Muscle layer of colon (tissue), 2 donors: Measurements from ENCODE around the gene UXT.

Experiments
- H3K27ac ChIP-seq: one replicate; pipeline ENCODE4 v1.7.0; 2013; ENCODE audit warnings: low read depth, mild to moderate bottlenecking, low read length, moderate library complexity
- H3K27me3 ChIP-seq, 2 donors: one replicate each; pipeline ENCODE4 v1.7.0; 2013; ENCODE audit warnings: low read length in 2 of 2, mild to moderate bottlenecking in 2 of 2; ENCODE audit not compliant: insufficient read depth in 2 of 2, control insufficient read depth in 1 of 2
- H3K36me3 ChIP-seq: one replicate; pipeline ENCODE4 v1.7.0; 2013; ENCODE audit warnings: mild to moderate bottlenecking, low read length; ENCODE audit not compliant: insufficient read depth
- H3K4me1 ChIP-seq: one replicate; pipeline ENCODE4 v1.7.0; 2013; ENCODE audit warnings: mild to moderate bottlenecking, low read length; ENCODE audit not compliant: insufficient read depth
- H3K4me3 ChIP-seq, 2 donors: one replicate each; pipeline ENCODE4 v1.7.0; 2013; ENCODE audit warnings: low read length in 2 of 2, low read depth in 1 of 2, mild to moderate bottlenecking in 1 of 2, moderate library complexity in 1 of 2
- H3K9ac ChIP-seq: one replicate; pipeline ENCODE4 v1.7.0; 2013; ENCODE audit warnings: low read length
- H3K9me3 ChIP-seq: one replicate; pipeline ENCODE4 v1.7.0; 2013; ENCODE audit warnings: mild to moderate bottlenecking, low read length
- donor health status: abdominal sarcoma.
- donor health status: Adenocarcinoma of cecum.

UXT gene

DNA sequence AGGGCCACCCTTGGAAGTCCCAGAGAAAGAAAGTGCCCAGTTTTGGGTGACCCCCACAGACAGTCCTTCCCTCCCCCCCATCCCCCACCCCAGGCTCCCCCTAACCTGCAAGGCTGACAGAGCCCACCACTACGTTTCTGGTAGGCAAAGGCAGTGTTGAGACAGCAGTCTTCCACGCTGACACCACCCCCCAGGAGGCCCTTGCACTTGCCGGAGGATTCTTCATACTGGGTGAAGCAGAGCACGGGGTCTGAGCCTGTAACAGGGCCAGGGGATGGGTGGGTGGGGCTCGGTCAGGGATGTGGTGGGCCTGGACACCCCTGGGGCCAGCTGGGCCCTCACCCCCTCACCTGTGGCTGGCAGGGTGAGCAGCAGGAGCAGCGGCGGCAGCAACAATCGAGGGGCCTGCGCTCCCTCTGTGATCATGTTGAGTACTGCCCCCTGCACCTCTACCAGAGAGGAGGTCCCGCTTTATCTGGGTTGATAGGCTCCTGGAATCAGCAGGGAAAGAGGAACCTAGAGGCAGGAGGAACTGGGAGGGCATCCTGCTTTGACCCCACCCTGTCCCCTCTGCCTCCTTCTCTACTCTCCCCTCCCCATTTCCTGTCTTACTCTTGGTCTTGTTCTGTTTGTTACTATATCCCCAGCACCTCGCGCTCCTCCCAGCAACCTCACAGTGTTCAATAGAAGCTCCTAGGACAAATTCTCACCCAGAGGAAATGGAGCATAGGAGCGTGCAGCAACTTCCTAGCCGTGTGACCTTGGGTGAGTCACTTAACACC is 29.4 kb downstream of the UXT start, which contains the start of gene CFP:
CFP (minus strand) TSS at position 512 of the 782 bp plus-strand sequence; CDS start at position 426, 86 bp downstream.
- Histone ChIP-seq H3K4me3 (no peak within 1 kb of the TSS), H3K27me3 (peaks cover 0 to 5% of the 10 kb centered on the region in 2 donors), H3K9me3 (no peaks in the 10 kb centered on the region), H3K27ac (no peak within 1 kb of the TSS), H3K9ac (no peak within 1 kb of the TSS), H3K36me3 (no peaks in the 10 kb centered on the region), H3K4me1 (no peaks in the 10 kb centered on the region)

DNA sequence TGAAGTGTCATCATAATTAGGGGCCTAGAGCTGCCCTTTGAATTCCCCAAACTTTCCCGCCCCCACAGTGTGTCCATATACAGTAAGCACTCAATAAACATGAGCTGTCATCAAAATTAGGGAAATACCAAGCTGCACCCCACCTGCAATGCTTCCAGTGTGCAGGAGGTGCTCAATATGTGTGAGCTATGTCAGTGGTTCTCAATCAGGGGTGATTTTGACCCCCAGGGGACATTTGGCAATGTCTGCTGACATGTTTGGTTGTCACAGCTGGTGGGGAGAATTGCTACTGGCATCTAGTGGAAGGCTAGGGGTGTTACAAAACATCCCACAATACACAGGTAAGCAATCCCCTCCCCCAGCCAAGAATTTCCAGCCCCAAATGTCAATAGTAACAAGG is 30.0 kb downstream of the UXT start:
- H3K27ac ChIP-seq: no peak overlapping the region
- peaks cover 0 to 7% of the 10 kb centered on the region in 2 donors for H3K27me3 ChIP-seq
- H3K36me3 ChIP-seq: no peaks in the 10 kb centered on the region
- no peaks in the 10 kb centered on the region for H3K9me3 ChIP-seq
- H3K4me1 ChIP-seq: no peaks in the 10 kb centered on the region
- H3K9ac ChIP-seq: no peak overlapping the region
- H3K4me3 ChIP-seq: no peak overlapping the region

DNA sequence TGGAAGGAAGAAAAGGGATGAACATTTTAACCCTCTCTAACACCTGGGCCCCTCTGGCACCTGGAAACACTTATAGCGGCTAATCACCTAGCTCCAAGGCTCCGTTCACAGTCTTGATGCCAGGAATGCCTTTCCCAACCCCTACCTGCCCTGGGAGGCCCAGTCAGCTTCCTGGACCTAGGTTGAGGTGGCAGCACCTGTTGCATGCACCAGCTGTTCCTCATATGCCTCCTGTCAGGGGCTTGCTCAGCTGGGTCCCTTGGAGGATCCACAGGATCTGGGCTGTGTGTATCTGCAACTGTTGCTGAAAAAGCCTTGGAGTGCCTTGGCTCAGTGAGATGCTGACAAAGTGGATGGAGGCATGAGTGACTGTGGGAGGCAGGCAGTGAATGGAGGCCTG is 33.6 kb downstream of the UXT start:
- H3K9ac ChIP-seq: no peak overlapping the region
- no peak overlapping the region for H3K27ac ChIP-seq
- H3K4me3 ChIP-seq: no peak overlapping the region
- H3K36me3 ChIP-seq: no peaks in the 10 kb centered on the region
- peaks cover 7 to 28% of the 10 kb centered on the region in 2 donors for H3K27me3 ChIP-seq
- H3K4me1 ChIP-seq: no peaks in the 10 kb centered on the region
- H3K9me3 ChIP-seq: no peaks in the 10 kb centered on the region

DNA sequence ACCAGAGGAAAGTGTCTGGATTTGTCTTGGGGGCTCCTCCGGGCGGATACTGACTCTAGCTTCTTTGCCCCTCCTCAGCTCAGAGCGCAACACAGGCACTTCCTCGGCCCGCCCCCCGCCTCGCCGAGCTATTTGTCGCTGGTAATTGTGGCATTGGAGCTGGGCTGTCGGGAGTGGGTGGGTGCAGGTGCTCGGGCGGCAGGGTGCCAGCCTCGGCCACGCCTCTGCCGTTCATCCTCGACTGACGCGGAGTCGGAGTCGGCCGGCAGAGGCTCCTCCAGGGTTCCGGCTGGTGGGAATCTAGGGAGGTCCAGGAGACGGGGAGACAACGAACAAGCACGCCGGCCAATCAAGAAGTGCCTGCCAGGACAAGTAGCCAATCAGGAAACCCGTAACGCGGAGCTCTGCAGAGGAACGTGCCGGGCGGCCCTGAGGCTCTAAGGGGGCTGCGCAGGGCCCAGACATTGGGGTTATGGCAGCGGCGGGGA is 35.4 kb downstream of the UXT start:
- peaks cover 7 to 28% of the 10 kb centered on the region in 2 donors for H3K27me3 ChIP-seq
- no peaks in the 10 kb centered on the region for H3K9me3 ChIP-seq
- no peak overlapping the region for H3K4me3 ChIP-seq
- H3K36me3 ChIP-seq: no peaks in the 10 kb centered on the region
- H3K9ac ChIP-seq: no peak overlapping the region
- H3K4me1 ChIP-seq: no peaks in the 10 kb centered on the region
- no peak overlapping the region for H3K27ac ChIP-seq

DNA sequence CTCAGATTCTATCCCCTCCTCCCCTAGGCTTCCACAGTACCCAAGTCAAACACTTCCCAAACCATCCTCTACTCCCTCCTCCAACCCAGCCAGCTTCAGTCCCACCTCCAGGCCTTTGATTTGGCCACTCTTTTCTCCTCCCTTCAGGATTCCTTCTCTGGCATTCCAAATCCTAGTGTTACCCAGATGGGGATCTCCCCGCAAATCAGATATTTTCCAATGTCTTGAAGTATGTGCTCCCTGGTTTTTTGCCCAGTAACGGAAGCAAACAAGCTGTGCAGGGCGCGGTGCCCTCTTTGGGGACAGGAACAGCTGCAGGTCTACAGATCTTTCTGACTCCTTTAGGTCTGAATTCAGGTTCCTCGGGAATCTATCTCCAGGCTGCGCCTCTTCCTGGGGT is 37.1 kb downstream of the UXT start:
- Histone ChIP-seq H3K36me3 (no peaks in the 10 kb centered on the region), H3K9ac (no peak overlapping the region), H3K9me3 (no peaks in the 10 kb centered on the region), H3K27ac (no peak overlapping the region), H3K27me3 (peaks cover 7 to 23% of the 10 kb centered on the region in 2 donors), H3K4me1 (no peaks in the 10 kb centered on the region), H3K4me3 (no peak overlapping the region)

DNA sequence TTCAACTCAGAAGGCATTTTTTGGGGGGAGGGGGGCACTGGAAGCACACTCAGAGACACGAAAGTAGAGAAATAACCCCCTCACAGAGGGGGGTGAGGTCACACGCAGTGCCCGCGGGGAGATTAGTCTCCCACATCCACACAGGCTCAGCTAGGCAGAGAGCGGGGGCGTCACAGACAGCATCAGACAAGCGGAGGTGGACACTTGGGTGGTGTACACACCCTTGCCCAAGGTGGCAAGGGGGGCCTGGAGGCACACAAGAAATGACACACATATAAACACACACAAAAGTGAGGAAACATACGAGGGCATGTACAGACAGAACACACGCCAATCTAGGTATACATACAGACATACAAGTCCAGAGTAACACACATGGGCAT is 38.7 kb downstream of the UXT start:
- no peak overlapping the region for H3K27ac ChIP-seq
- H3K27me3 ChIP-seq: peaks cover 7 to 23% of the 10 kb centered on the region in 2 donors
- H3K9me3 ChIP-seq: no peaks in the 10 kb centered on the region
- no peaks in the 10 kb centered on the region for H3K4me1 ChIP-seq
- H3K36me3 ChIP-seq: no peaks in the 10 kb centered on the region
- H3K9ac ChIP-seq: no peak overlapping the region
- no peak overlapping the region for H3K4me3 ChIP-seq

DNA sequence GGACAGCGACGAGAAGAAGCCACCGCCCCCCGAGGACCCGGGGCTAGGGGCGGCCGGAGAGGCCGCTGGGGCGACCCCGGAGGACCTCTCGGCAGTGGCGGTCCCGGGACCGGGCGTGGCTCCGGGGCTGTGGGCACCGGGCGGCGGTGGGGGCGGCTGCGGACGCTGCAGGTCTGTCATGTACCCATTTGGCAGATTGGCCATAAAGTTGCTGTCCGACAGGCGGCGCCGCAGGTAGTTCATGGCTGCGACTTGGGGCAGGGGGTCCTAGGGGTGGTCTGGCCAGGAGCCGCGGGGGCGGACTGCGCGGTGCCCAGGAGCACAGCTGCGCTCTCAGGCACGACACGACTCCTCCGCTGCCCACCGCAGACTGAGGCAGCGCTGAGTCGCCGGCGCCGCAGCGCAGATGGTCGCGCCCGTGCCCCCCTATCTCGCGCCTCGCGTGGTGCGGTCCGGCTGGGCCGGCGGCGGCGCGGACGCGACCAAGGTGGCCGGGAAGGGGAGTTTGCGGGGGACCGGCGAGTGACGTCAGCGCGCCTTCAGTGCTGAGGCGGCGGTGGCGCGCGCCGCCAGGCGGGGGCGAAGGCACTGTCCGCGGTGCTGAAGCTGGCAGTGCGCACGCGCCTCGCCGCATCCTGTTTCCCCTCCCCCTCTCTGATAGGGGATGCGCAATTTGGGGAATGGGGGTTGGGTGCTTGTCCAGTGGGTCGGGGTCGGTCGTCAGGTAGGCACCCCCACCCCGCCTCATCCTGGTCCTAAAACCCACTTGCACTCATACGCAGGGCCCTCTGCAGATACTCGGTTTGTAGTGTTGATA is 39.3 kb downstream of the UXT start, which contains the start of gene SYN1:
SYN1 (minus strand) TSS at position 372 of the 817 bp plus-strand sequence; CDS start at position 243, 129 bp downstream.
- Histone ChIP-seq H3K4me1 (no peaks in the 10 kb centered on the region), H3K4me3 (no peak within 1 kb of the TSS), H3K27ac (no peak within 1 kb of the TSS), H3K36me3 (no peaks in the 10 kb centered on the region), H3K9me3 (no peaks in the 10 kb centered on the region), H3K9ac (no peak within 1 kb of the TSS), H3K27me3 (peaks cover 7 to 23% of the 10 kb centered on the region in 2 donors)

DNA sequence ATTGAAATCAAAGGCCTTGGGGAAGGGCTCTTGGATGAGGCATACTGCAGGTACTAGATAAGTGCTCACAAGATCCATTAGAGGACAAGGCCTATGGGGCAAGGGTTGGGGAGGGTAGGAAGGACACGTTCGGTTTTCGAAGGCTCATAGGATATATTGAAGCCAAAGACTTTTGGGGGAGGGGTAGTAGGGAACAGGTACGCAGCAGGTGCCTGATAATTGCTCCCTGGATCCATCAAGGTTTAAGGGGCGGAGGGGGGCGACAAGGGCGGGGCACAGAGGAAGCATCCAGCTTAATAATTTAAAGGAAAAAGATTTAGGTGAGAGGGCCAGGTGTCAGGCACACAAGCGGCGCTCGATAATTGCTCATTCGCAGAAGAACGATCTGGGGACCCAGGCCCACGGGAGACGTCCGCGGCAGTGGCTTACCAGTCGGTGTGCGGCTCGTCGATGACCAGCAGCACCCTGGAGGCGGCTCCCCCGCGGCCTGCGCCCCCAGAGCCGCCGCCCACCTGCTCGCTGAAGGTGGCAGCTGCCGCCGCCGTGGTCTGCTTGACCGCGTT is 40.0 kb downstream of the UXT start:
- no peaks in the 10 kb centered on the region for H3K4me1 ChIP-seq
- no peaks in the 10 kb centered on the region for H3K9me3 ChIP-seq
- no peaks in the 10 kb centered on the region for H3K36me3 ChIP-seq
- H3K9ac ChIP-seq: no peak overlapping the region
- H3K27me3 ChIP-seq: peaks cover 7 to 22% of the 10 kb centered on the region in 2 donors
- no peak overlapping the region for H3K27ac ChIP-seq
- H3K4me3 ChIP-seq: no peak overlapping the region

DNA sequence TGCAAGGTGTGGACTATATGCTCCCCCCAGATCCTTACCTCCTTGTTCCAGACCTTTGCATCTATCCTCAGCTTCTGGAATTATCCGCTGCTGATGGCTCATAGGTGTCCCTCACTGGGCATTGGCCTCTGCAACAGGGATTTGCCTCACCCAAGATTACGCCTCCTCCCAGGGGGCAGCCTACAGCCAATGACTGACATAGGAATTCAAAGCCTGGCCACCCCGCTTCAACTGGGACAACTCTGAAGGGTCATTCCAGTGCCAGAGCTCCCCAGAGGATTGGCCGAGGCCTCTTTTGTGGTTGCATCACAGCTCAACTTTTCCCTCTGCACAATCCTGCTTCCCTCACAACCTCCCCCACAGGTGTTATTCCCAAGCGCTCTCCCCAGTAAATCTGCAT is 44.4 kb downstream of the UXT start:
- H3K4me3 ChIP-seq: no peak overlapping the region
- no peaks in the 10 kb centered on the region for H3K9me3 ChIP-seq
- H3K36me3 ChIP-seq: no peaks in the 10 kb centered on the region

DNA sequence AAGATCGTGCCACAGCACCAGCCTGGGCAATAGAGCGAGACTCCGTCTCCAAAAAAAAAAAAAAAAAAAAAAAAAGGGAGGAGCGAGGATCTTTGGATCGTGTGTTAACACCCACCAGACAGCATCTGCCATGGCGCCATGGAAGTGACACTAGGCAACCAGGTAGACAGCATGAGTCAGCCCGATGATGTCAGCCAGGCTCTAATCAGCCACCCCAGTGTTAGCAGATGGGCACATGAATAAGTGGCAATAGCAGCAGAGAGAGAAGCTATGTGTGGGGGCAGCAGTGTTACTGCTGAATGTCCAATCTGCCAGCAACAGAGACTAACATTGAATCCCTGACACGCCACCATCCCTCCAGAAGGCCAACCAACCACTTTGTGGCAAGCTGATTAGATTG is 45.9 kb downstream of the UXT start:
- Histone ChIP-seq H3K9ac (no peak overlapping the region), H3K27ac (no peak overlapping the region), H3K27me3 (no peaks in the 10 kb centered on the region), H3K36me3 (no peaks in the 10 kb centered on the region), H3K4me1 (no peaks in the 10 kb centered on the region), H3K4me3 (no peak overlapping the region), H3K9me3 (no peaks in the 10 kb centered on the region)

More for the DNA sequence above, 44.4 kb downstream of the UXT start:
- Histone ChIP-seq H3K27me3 (no peaks in the 10 kb centered on the region), H3K4me1 (no peaks in the 10 kb centered on the region), H3K27ac (no peak overlapping the region), H3K9ac (no peak overlapping the region)

DNA sequence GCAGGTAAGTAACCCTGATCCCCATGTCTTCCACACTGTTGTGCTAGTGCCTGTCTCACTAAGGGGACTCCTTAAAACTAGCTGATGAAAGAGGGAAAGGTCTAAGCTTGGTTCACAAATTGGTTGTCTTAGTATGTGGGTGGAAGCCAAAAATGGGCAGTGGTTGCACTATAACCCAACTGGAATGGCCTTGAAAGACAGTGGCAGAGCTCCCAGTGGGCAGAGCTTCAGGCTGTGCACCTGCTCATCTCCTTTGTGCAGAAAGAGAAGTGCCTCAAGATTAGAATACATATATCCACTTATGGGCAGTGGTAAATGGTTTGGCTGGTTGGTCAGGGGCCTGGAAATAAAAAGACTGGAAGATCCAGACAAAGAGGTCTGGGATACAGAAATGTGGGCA is 46.6 kb downstream of the UXT start:
- Histone ChIP-seq H3K36me3 (no peaks in the 10 kb centered on the region), H3K9ac (no peak overlapping the region), H3K4me1 (no peaks in the 10 kb centered on the region), H3K27me3 (no peaks in the 10 kb centered on the region), H3K9me3 (no peaks in the 10 kb centered on the region), H3K27ac (no peak overlapping the region), H3K4me3 (no peak overlapping the region)
